K562 (cell line): ENCODE data around the gene GMEB1. TPM values are rescaled to one million over a fixed set of nuclear protein-coding genes. Genes with fewer than 3 reads are reported as not detected.

Experiments
- BHLHE40 ChIP-seq: IDR thresholded peaks from 2 replicates; pipeline ENCODE4 v1.6.1; 2011; ENCODE audit warnings: low read length, improper control_type of control experiment
- EP400 ChIP-seq: fragments of 450-650 bp; IDR thresholded peaks from 2 replicates; pipeline ENCODE4 v1.6.1; 2017; ENCODE audit warnings: antibody characterized with exemption, mild to moderate bottlenecking, moderate library complexity
- ERF ChIP-seq: fragments of 450-650 bp; formaldehyde crosslinking; IDR thresholded peaks from 2 replicates; pipeline ENCODE4 v1.4.0; 2020; ENCODE audit warnings: mild to moderate bottlenecking, mixed read lengths
- GABPA ChIP-seq: fragments of 200-800 bp; sonication (Bioruptor generic); conservative IDR thresholded peaks from 2 replicates; pipeline ENCODE4 v1.6.1; 2016; ENCODE audit warnings: low read depth, missing genetic modification characterization, missing compliant biosample characterization
- HES1 ChIP-seq: fragments of 450-650 bp; IDR thresholded peaks from 2 replicates; pipeline ENCODE4 v1.6.1; 2016; ENCODE audit warnings: low read depth, mild to moderate bottlenecking, moderate library complexity
- IFI16 ChIP-seq: fragments of 250-450 bp; sonication (Bioruptor Pico); IDR thresholded peaks from 2 replicates; pipeline ENCODE4 v2.1.2; 2022; ENCODE audit warnings: mild to moderate bottlenecking, inconsistent platforms
- PHF21A ChIP-seq: fragments of 450-650 bp; IDR thresholded peaks from 2 replicates; pipeline ENCODE4 v1.6.1; 2017; ENCODE audit warnings: low read depth, borderline replicate concordance
- PURB ChIP-seq: sonication (generic); formaldehyde crosslinking; IDR thresholded peaks from 2 replicates; pipeline ENCODE4 v1.9.0; 2021; ENCODE audit warnings: low read depth, mild to moderate bottlenecking, missing genetic modification reagents
- RFX7 ChIP-seq: fragments of 250-450 bp; sonication (Bioruptor Pico); IDR thresholded peaks from 2 replicates; pipeline ENCODE4 v1.5.1; 2021; ENCODE audit warnings: mild to moderate bottlenecking
- TEAD4 ChIP-seq, 2 experiments: sonication (generic) in 1 of 2; formaldehyde crosslinking in 1 of 2; IDR thresholded peaks; 2 replicates each; pipeline versions ENCODE4 v1.6.1 to v1.8.0; 2012 to 2022; ENCODE audit warnings: borderline replicate concordance in 1 of 2, inconsistent platforms in 1 of 2, low read length in 1 of 2, mild to moderate bottlenecking in 1 of 2, missing genetic modification reagents in 1 of 2
- XRCC5 ChIP-seq: fragments of 200-400 bp; formaldehyde crosslinking; IDR thresholded peaks from 2 replicates; pipeline ENCODE4 v1.6.1; 2017; ENCODE audit warnings: low read depth, mild to moderate bottlenecking, low read length
- ZKSCAN8 ChIP-seq: fragments of 200-800 bp; sonication (Bioruptor generic); IDR thresholded peaks from 2 replicates; pipeline ENCODE4 v1.6.1; 2016; ENCODE audit warnings: missing genetic modification characterization, missing compliant biosample characterization
- polyA plus RNA-seq, 8 experiments: library from polyadenylated mRNA; depleted of rRNA in 4 of 8; stranded (reverse) in 5 of 8; unstranded in 3 of 8; fragments of >200 nt; fragmentation: Nextera tagmentation in 2 of 8; fragmentation: Illumina TruSeq in 1 of 8; extraction: Ambion mirVana in 2 of 8; extraction: Trizol in 1 of 8; gene quantifications; 2 replicates each; pipeline versions ENCODE4 v1.2.1 to v1.2.3, GENCODE V29; 2011 to 2014; ENCODE audit warnings: inconsistent platforms in 1 of 8, missing spikeins in 1 of 8
- total RNA-seq, 7 experiments: library from RNA; depleted of rRNA in 6 of 7; stranded (reverse); fragments of >200 nt in 6 of 7; fragmentation: Illumina TruSeq in 2 of 7; extraction: Trizol in 2 of 7; gene quantifications; 2 replicates each; pipeline versions ENCODE4 v1.2.1 to v1.2.3, GENCODE V29; 2011 to 2021; ENCODE audit warnings: low replicate concordance in 1 of 7
- TF ChIP-seq, protein P1 (sequence below): fragments of 450-650 bp; formaldehyde crosslinking; IDR thresholded peaks from 2 replicates; pipeline ENCODE4 v1.4.0; 2020; ENCODE audit warnings: mild to moderate bottlenecking, moderate library complexity
- TF ChIP-seq, protein P2 (sequence below): fragments of 200-800 bp; sonication (Bioruptor generic); IDR thresholded peaks from 2 replicates; pipeline ENCODE4 v1.6.1; 2016; ENCODE audit warnings: missing genetic modification characterization, missing compliant biosample characterization

GMEB1 gene
- total and polyA plus RNA-seq, 9 of the 15 experiments (the other 6 are each of a cell fraction or from before 2014, with no cell fraction given), result 6.6 to 17.5 (median 8.5) TPM

DNA sequence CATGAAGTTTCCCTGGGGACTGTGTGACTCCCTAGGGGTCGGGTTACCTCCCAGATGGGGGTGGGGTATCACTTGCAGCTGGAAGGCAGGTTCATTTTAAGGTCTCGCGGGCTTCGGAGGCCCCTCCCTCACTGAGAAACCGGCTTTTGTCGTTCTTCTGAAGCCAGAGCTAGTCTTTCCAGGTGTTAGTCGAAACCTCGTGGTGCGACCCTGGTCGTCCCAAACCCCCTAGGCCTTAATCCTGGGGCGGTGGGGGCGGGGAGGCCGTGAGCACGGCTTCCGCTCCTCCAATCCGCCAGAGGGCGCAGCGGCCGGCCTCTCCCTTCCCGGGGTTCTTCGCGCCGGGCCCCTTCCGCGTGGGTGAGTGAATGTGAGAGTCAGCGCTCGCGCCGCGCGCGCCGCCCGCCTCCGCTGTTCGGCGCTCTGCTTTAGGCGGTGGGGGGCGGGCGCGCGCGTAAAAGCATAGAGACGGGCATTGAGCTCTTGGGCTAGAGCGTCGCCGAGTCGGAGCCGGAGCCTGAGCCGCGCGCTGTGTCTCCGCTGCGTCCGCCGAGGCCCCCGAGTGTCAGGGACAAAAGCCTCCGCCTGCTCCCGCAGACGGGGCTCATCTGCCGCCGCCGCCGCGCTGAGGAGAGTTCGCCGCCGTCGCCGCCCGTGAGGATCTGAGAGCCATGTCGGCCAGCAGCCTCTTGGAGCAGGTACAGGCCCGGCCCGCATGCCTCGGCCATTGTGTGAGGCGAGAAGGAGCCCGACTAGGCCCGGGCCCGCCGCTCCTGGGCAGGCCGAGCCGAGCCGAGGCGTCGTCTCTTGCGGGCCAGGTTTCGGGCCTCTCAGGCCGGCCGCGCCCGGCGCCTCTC lies 68.1 kb downstream of the GMEB1 start, which contains the start of gene YTHDF2 (continued):
- TF ChIP-seq HES1 (peak; percentile 57), BHLHE40 (peak; percentile 52), EP400 (peak; percentile 98), ERF (CRISPR knock-in tag) (peak; percentile 10; the same call in 1 of the 2 replicates), RFX7 (CRISPR knock-in tag) (no peak), PHF21A (peak; percentile 52), ZKSCAN8 (CRISPR knock-in tag) (no peak; the same call in 1 of the 2 replicates), IFI16 (CRISPR knock-in tag) (no peak), PURB (CRISPR knock-in tag) (no peak), TEAD4 (IDR thresholded peaks at IDR 0.05; ENCODE audit: low read length) (peak; percentile 49), TEAD4 (CRISPR knock-in tag; IDR thresholded peaks at IDR 0.05; ENCODE audit: borderline replicate concordance) (peak; percentile 49; the same call in 1 of the 2 replicates), GABPA (tag) (peak; percentile 89), XRCC5 (peak; percentile 93)
- TF ChIP-seq, protein P1, sequence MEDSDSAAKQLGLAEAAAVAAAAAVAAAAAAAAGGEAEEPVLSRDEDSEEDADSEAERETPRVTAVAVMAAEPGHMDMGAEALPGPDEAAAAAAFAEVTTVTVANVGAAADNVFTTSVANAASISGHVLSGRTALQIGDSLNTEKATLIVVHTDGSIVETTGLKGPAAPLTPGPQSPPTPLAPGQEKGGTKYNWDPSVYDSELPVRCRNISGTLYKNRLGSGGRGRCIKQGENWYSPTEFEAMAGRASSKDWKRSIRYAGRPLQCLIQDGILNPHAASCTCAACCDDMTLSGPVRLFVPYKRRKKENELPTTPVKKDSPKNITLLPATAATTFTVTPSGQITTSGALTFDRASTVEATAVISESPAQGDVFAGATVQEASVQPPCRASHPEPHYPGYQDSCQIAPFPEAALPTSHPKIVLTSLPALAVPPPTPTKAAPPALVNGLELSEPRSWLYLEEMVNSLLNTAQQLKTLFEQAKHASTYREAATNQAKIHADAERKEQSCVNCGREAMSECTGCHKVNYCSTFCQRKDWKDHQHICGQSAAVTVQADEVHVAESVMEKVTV (CRISPR knock-in tag), result peak; percentile 22; the same call in 1 of the 2 replicates
- TF ChIP-seq, protein P2, sequence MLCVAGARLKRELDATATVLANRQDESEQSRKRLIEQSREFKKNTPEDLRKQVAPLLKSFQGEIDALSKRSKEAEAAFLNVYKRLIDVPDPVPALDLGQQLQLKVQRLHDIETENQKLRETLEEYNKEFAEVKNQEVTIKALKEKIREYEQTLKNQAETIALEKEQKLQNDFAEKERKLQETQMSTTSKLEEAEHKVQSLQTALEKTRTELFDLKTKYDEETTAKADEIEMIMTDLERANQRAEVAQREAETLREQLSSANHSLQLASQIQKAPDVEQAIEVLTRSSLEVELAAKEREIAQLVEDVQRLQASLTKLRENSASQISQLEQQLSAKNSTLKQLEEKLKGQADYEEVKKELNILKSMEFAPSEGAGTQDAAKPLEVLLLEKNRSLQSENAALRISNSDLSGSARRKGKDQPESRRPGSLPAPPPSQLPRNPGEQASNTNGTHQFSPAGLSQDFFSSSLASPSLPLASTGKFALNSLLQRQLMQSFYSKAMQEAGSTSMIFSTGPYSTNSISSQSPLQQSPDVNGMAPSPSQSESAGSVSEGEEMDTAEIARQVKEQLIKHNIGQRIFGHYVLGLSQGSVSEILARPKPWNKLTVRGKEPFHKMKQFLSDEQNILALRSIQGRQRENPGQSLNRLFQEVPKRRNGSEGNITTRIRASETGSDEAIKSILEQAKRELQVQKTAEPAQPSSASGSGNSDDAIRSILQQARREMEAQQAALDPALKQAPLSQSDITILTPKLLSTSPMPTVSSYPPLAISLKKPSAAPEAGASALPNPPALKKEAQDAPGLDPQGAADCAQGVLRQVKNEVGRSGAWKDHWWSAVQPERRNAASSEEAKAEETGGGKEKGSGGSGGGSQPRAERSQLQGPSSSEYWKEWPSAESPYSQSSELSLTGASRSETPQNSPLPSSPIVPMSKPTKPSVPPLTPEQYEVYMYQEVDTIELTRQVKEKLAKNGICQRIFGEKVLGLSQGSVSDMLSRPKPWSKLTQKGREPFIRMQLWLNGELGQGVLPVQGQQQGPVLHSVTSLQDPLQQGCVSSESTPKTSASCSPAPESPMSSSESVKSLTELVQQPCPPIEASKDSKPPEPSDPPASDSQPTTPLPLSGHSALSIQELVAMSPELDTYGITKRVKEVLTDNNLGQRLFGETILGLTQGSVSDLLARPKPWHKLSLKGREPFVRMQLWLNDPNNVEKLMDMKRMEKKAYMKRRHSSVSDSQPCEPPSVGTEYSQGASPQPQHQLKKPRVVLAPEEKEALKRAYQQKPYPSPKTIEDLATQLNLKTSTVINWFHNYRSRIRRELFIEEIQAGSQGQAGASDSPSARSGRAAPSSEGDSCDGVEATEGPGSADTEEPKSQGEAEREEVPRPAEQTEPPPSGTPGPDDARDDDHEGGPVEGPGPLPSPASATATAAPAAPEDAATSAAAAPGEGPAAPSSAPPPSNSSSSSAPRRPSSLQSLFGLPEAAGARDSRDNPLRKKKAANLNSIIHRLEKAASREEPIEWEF (CRISPR knock-in tag), result no peak
